GM12878 (cell line): ENCODE results near the gene OLR1. TPM values are rescaled to one million over a fixed set of nuclear protein-coding genes. Genes with fewer than 3 reads are reported as not detected.

Source experiments
- ATAC-seq: fragments of 200-7000 bp; cut with Tn5 transposase; 3 replicates; pipeline ENCODE4 v1.9.1; 2020; ENCODE audit warnings: mild to moderate bottlenecking, moderate library complexity
- BruUV-seq: library from RNA; stranded (reverse); fragments of 400-500 nt; replicated peaks from 2 replicates; lab custom pipeline; 2021; lab: Mats Ljungman, UMichigan
- CTCF ChIA-PET: fragments of 300-600 bp; sonication (Branson Sonifier 250); formaldehyde crosslinking; extraction: SDS; loops from one replicate; lab custom pipeline; 2021; ENCODE audit warnings: inconsistent platforms; lab: Yijun Ruan, JAX
- POLR2A ChIA-PET: fragments of 350-600 bp; formaldehyde crosslinking; extraction: SDS; loops from one replicate; lab custom pipeline; 2021; ENCODE audit warnings: inconsistent platforms; lab: Charles Lee
- RAD21 ChIA-PET: fragments of 300-600 bp; sonication (Branson Sonifier 250); formaldehyde crosslinking; loops from one replicate; lab custom pipeline; 2023; ENCODE audit warnings: antibody characterized with exemption; ENCODE audit not compliant: unreplicated experiment; lab: Charles Lee
- SMC1A ChIA-PET: fragments of 300-600 bp; sonication (Branson Sonifier 250); formaldehyde crosslinking; loops from one replicate; lab custom pipeline; 2023; ENCODE audit not compliant: unreplicated experiment, uncharacterized antibody; lab: Charles Lee
- DNase-seq: peaks from one replicate; pipeline ENCODE4 v3.0.0-alpha.2; 2011; ENCODE audit warnings: low read depth, low spot score
- FAIRE-seq: peaks from 3 replicates; lab custom pipeline; 2011; peaks lifted over from hg19 to GRCh38; lab: Jason Lieb, UNC
- H2AFZ ChIP-seq: 2 replicates; pipeline ENCODE4 v1.6.0; 2011; ENCODE audit warnings: low read depth, low read length, control low read depth; ENCODE audit not compliant: control insufficient read depth
- H3K27ac ChIP-seq: 2 replicates; pipeline ENCODE4 v1.5.1; 2011; ENCODE audit warnings: control low read depth; ENCODE audit not compliant: control insufficient read depth, insufficient read depth
- H3K27me3 ChIP-seq, 2 experiments: replicated peaks in 1 of 2; 2 replicates each; pipeline versions ENCODE4 v1.6.0 to v1.6.1; 2011; ENCODE audit warnings: low read length in 1 of 2; ENCODE audit not compliant: control insufficient read depth in 2 of 2, insufficient read depth in 2 of 2
- H3K36me3 ChIP-seq, 2 experiments: 2 replicates each; pipeline ENCODE4 v1.5.1; 2011; ENCODE audit warnings: low read length in 1 of 2; ENCODE audit not compliant: control insufficient read depth in 2 of 2, insufficient read depth in 2 of 2
- H3K4me1 ChIP-seq: 2 replicates; pipeline ENCODE4 v1.6.1; 2011; ENCODE audit warnings: mild to moderate bottlenecking, low read length, moderate library complexity, mixed read lengths; ENCODE audit not compliant: control insufficient read depth, insufficient read depth
- H3K4me2 ChIP-seq: 2 replicates; pipeline ENCODE4 v1.6.0; 2011; ENCODE audit warnings: control low read depth; ENCODE audit not compliant: control insufficient read depth, insufficient read depth
- H3K4me3 ChIP-seq: fragments of 200-600 bp; sonication (generic); 2 replicates; pipeline ENCODE4 v1.5.1; 2016
- H3K79me2 ChIP-seq: 2 replicates; pipeline ENCODE4 v1.6.0; 2011; ENCODE audit warnings: low read length; ENCODE audit not compliant: control insufficient read depth, insufficient read depth
- H3K9ac ChIP-seq: 2 replicates; pipeline ENCODE4 v1.8.0; 2011; ENCODE audit warnings: low read length, control low read depth, mixed read lengths; ENCODE audit not compliant: control insufficient read depth, insufficient read depth
- H3K9me3 ChIP-seq: replicated peaks from 3 replicates; pipeline ENCODE4 v1.5.1; 2011; ENCODE audit warnings: mild to moderate bottlenecking, low read length; ENCODE audit not compliant: control insufficient read depth, insufficient read depth
- H4K20me1 ChIP-seq: 2 replicates; pipeline ENCODE4 v1.6.0; 2011; ENCODE audit not compliant: control insufficient read depth, insufficient read depth
- CBX5 ChIP-seq: sonication (generic); IDR thresholded peaks from 2 replicates; pipeline ENCODE4 v1.6.1; 2016; ENCODE audit warnings: low read depth, moderate library complexity, mild to moderate bottlenecking, inconsistent platforms
- CHD1 ChIP-seq: IDR thresholded peaks from 2 replicates; pipeline ENCODE4 v1.6.1; 2012; ENCODE audit warnings: low read depth, low read length, improper control_type of control experiment
- CREB1 ChIP-seq: IDR thresholded peaks from 2 replicates; pipeline ENCODE4 v1.6.1; 2012; ENCODE audit warnings: low read depth, mild to moderate bottlenecking, inconsistent platforms
- EZH2 ChIP-seq: IDR thresholded peaks from 2 replicates; pipeline ENCODE4 v1.6.1; 2012; ENCODE audit warnings: low read depth, mild to moderate bottlenecking, control low read depth, inconsistent platforms, low read length, borderline replicate concordance; ENCODE audit not compliant: control insufficient read depth
- GABPA ChIP-seq: IDR thresholded peaks from 2 replicates; pipeline ENCODE4 v1.6.1; 2014; ENCODE audit warnings: antibody characterized with exemption, low read depth, mild to moderate bottlenecking, inconsistent platforms
- IKZF1 ChIP-seq: fragments of 450-650 bp; conservative IDR thresholded peaks from 2 replicates; pipeline ENCODE4 v1.6.1; 2017; ENCODE audit warnings: antibody characterized with exemption, mild to moderate bottlenecking
- NBN ChIP-seq: fragments of 450-650 bp; IDR thresholded peaks from 2 replicates; pipeline ENCODE4 v1.6.1; 2016
- PBX3 ChIP-seq: IDR thresholded peaks from 2 replicates; pipeline ENCODE4 v1.6.1; 2011; ENCODE audit warnings: mild to moderate bottlenecking, low read depth, low read length, moderate library complexity; ENCODE audit not compliant: insufficient replicate concordance
- SMAD5 ChIP-seq: IDR thresholded peaks from 2 replicates; pipeline ENCODE4 v1.6.1; 2016; ENCODE audit warnings: antibody characterized with exemption, low read depth
- SPI1 ChIP-seq: IDR thresholded peaks from 2 replicates; pipeline ENCODE4 v1.6.1; 2011; ENCODE audit warnings: low read depth, mild to moderate bottlenecking, low read length, moderate library complexity, borderline replicate concordance; ENCODE audit not compliant: insufficient read depth
- TARDBP ChIP-seq: IDR thresholded peaks from 2 replicates; pipeline ENCODE4 v1.6.1; 2016; ENCODE audit warnings: borderline replicate concordance
- USF1 ChIP-seq: IDR thresholded peaks from 2 replicates; pipeline ENCODE4 v1.6.1; 2011; ENCODE audit warnings: borderline replicate concordance, low read depth, mild to moderate bottlenecking, moderate library complexity, mixed read lengths, low read length; ENCODE audit not compliant: insufficient read depth; ENCODE audit errors: extremely low read length
- ZNF622 ChIP-seq: fragments of 450-650 bp; IDR thresholded peaks from 2 replicates; pipeline ENCODE4 v1.6.1; 2017; ENCODE audit warnings: mild to moderate bottlenecking, inconsistent platforms
- WGBS: methylation state at CpG from one replicate; pipeline ENCODE4 v1.1.6; 2016; ENCODE audit warnings: low lambda C conversion rate; ENCODE audit not compliant: insufficient replicate concordance, insufficient coverage; ENCODE audit errors: missing lambda C conversion rate; 5-methylcytosine and 5-hydroxymethylcytosine counted together
- in situ Hi-C: fragments of 300-500 bp; cut with MboI; formaldehyde crosslinking; loops from 9 replicates; pipeline ENCODE4 v1.14.3; 2018; ENCODE audit warnings: mixed read lengths
- intact Hi-C: fragments of 100-400 bp; cut with micrococcal nuclease; formaldehyde crosslinking; loops from one replicate; pipeline ENCODE4 v1.14.2; 2022; ENCODE audit not compliant: unreplicated experiment
- polyA plus RNA-seq, 11 experiments: library from polyadenylated mRNA; depleted of rRNA in 4 of 11; unstranded in 6 of 11; stranded (reverse) in 5 of 11; fragments of >200 nt; fragmentation: Nextera tagmentation in 4 of 11; fragmentation: Illumina TruSeq in 1 of 11; extraction: Ambion mirVana in 4 of 11; extraction: Trizol in 1 of 11; gene quantifications; 1 replicate in 1 of 11; 2 replicates in 10 of 11; pipeline versions ENCODE4 v1.2.1 to v1.2.3, GENCODE V29; 2011 to 2016; ENCODE audit warnings: inconsistent platforms in 2 of 11, missing spikeins in 2 of 11, low read depth in 1 of 11
- total RNA-seq, 4 experiments: library from RNA; depleted of rRNA in 3 of 4; stranded (reverse); fragments of >200 nt in 3 of 4; fragmentation: Illumina TruSeq in 1 of 4; extraction: Trizol in 1 of 4; gene quantifications; 2 replicates each; pipeline versions ENCODE4 v1.2.1 to v1.2.3, GENCODE V29; 2013 to 2021

OLR1 gene
- total and polyA plus RNA-seq, 10 of the 15 experiments (the other 5 are each of a cell fraction or from before 2014, with no cell fraction given): 0.08 TPM; not detected in 9

GRCh38 chr12:10167599-10167998 is 4.3 kb downstream of the OLR1 start:
- WGBS: 66% methylated on average over 5 of the region's 5 CpGs
- no peaks in the 10 kb centered on the region for H3K9me3 ChIP-seq
- H3K4me3 ChIP-seq: no peak overlapping the region
- ATAC-seq: no peak
- in situ Hi-C loops (no loop called here), intact Hi-C loops (no loop called here)
- ChIA-PET RAD21 (interaction anchor here (0.9 kb wide), 1 partner anchor 14 kb away, joined by 3 read pairs; no protein-coding TSS in a partner anchor), SMC1A (no interaction called here), POLR2A (no interaction called here), CTCF (no interaction called here)
- no peak overlapping the region for H3K4me2 ChIP-seq
- 0 out of 4 replicates have a peak, but pooled peaks cover 0 to 5% of the 10 kb centered on the region in 2 experiments for H3K27me3 ChIP-seq
- no peak overlapping the region for H3K9ac ChIP-seq
- no peak for FAIRE-seq
- H3K27ac ChIP-seq: no peak overlapping the region
- H3K36me3 ChIP-seq: no peaks in the 10 kb centered on the region
- DNase-seq: no peak
- H3K79me2 ChIP-seq: no peaks in the 10 kb centered on the region
- no peaks in the 10 kb centered on the region for H3K4me1 ChIP-seq
- no TSS peak for BruUV-seq
- no peak for TF ChIP-seq USF1
- TF ChIP-seq SPI1: peak; percentile 64; the same call in 1 of the 2 replicates
- no peak for TF ChIP-seq GABPA
- no peaks in the 10 kb centered on the region for H4K20me1 ChIP-seq
- no peak overlapping the region for H2AFZ ChIP-seq

- intact Hi-C loops: no loop called here
- in situ Hi-C loops: no loop called here
- RAD21 ChIA-PET: no interaction called here
- no peak for TF ChIP-seq EZH2
- TF ChIP-seq CBX5: no peak
- no peak for TF ChIP-seq SMAD5
- TF ChIP-seq CREB1: no peak
- TF ChIP-seq CHD1: no peak
- TF ChIP-seq IKZF1: no peak
- TF ChIP-seq ZNF622: no peak
- no peak for TF ChIP-seq PBX3
- TF ChIP-seq NBN: no peak
- no peak for TF ChIP-seq TARDBP
Observed at GRCh38 chr12:10165421-10165820, 6.5 kb downstream of the OLR1 start.

More at GRCh38 chr12:10165421-10165820, 6.5 kb downstream of the OLR1 start:
- Histone ChIP-seq H3K9me3 (no peaks in the 10 kb centered on the region), H4K20me1 (no peaks in the 10 kb centered on the region), H3K4me1 (peaks cover 6% of the 10 kb centered on the region; the same call in 1 of the 2 replicates), H3K27me3 (no peaks in the 10 kb centered on the region), H3K9ac (no peak overlapping the region), H3K4me3 (no peak overlapping the region), H2AFZ (no peak overlapping the region), H3K27ac (no peak overlapping the region), H3K79me2 (no peaks in the 10 kb centered on the region), H3K36me3 (no peaks in the 10 kb centered on the region), H3K4me2 (no peak overlapping the region)
- POLR2A ChIA-PET: no interaction called here
- CTCF ChIA-PET: interaction anchor here (1.2 kb wide), 1 partner anchor 422 kb away, joined by 3 read pairs; no protein-coding TSS in a partner anchor
- BruUV-seq: no TSS peak
- no peak for ATAC-seq
- 0% methylated on average over 1 of the region's 1 CpG for WGBS
- no peak for DNase-seq
- SMC1A ChIA-PET: no interaction called here
- no peak for FAIRE-seq
